ENCODE data around the gene TESK2.
A peak's percentile ranks its signal among the peaks of the same experiment; 100 is the strongest.
"Not testable (repeated sequence)": the region's sequence is repeated elsewhere in the genome, so short reads cannot be mapped to it uniquely, and the experiment has no call there.

The TESK2 gene

GRCh38 chr1:45490626-45491486 is at the start of gene TESK2:
Gene TESK2 (minus strand): TSS chr1:45491163. CDS start chr1:45457785, 33,378 bp downstream.
- DNase-seq: peak; percentile 100

- DNase-seq: no peak
Measured at GRCh38 chr1:45536886-45537285, 45.9 kb upstream of the TESK2 start.

- DNase-seq: no peak
Measured at GRCh38 chr1:45535988-45536766, 45.2 kb upstream of the TESK2 start.

GRCh38 chr1:45531873-45532272 is 40.9 kb upstream of the TESK2 start:
- no peak for DNase-seq

- DNase-seq: no peak
Measured at GRCh38 chr1:45530632-45531135, 39.7 kb upstream of the TESK2 start.

GRCh38 chr1:45526135-45526644 is 35.2 kb upstream of the TESK2 start:
- peak; percentile 32 for DNase-seq

GRCh38 chr1:45523975-45524374 is 33.0 kb upstream of the TESK2 start:
- DNase-seq: not testable (repeated sequence)

GRCh38 chr1:45523516-45523915 is 32.6 kb upstream of the TESK2 start:
- not testable (repeated sequence) for DNase-seq

- DNase-seq: no peak
Measured at GRCh38 chr1:45522324-45523104, 31.6 kb upstream of the TESK2 start.

- DNase-seq: peak; percentile 95
Measured at GRCh38 chr1:45521413-45522323, 30.7 kb upstream of the TESK2 start, which contains the start of gene PRDX1. Gene PRDX1 (minus strand): TSS chr1:45521884. CDS start chr1:45519043, 2,841 bp downstream.

- DNase-seq: not testable (repeated sequence)
Measured at GRCh38 chr1:45519774-45520173, 28.8 kb upstream of the TESK2 start.

- DNase-seq: no peak
Measured at GRCh38 chr1:45518910-45519309, 27.9 kb upstream of the TESK2 start.

GRCh38 chr1:45518366-45518765 is 27.4 kb upstream of the TESK2 start:
- not testable (repeated sequence) for DNase-seq

GRCh38 chr1:45516465-45516864 is 25.5 kb upstream of the TESK2 start:
- no peak for DNase-seq

GRCh38 chr1:45516036-45516435 is 25.1 kb upstream of the TESK2 start:
- no peak for DNase-seq

- DNase-seq: not testable (repeated sequence)
Measured at GRCh38 chr1:45513532-45514260, 22.7 kb upstream of the TESK2 start.

GRCh38 chr1:45512641-45513054 is 21.7 kb upstream of the TESK2 start:
- peak; percentile 76 for DNase-seq

- no peak for DNase-seq
Measured at GRCh38 chr1:45510972-45511527, 20.1 kb upstream of the TESK2 start.

- DNase-seq: no peak
Measured at GRCh38 chr1:45510036-45510971, 19.3 kb upstream of the TESK2 start.

Measured in NCI-H2029 (cell line).